ENCODE results near the gene TEX19.
A peak's percentile ranks its signal among the peaks of the same experiment; 100 is the strongest.

TEX19 gene

DNA sequence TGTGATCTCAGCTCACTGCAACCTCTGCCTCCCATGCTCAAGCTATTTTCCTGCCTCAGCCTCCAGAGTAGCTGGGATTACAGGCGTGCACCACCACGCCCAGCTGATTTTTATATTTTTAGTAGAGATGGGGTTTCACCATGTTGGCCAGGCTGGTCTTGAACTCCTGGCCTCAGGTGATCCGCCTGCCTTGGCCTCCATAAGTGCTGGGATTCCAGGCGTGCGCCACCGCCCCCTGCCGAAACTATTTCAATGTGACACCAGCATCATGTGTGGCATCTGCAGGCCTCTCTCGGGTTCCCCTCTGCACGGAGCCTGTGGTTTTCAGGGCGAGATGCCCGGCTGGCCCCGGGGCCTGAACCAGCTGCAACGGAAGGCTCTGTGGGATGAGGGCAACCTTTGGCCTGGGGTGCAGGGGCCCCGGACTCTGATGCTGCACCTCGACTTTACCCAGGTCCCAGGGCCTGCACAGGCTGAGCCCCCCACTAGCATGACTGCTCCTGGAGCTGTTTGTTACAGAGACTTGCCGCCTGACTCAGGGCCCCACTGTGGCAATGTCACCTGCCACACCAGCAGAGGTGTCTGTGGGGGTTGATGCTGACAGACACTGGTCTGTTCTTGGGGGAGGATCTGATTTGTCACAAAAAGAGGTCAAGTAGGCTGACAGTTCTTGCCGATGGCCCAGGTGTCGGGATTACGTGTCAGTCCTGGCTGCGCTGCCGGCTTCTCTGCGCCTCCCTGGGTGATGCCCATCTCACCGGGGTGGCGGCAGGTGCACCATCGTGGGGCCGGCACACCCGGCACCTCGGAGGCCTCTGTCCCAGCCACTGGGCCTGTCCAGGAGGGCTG, 8.6 kb upstream of the TEX19 start:
- H3K4me3 ChIP-seq (replicated peaks; ENCODE audit: insufficient read depth, low read length) = no peak overlapping the region
- DNase-seq (ENCODE audit: low read depth in 1 of 2, low spot score in 1 of 2) = peak; percentile 50 to 89

GRCh38 chr17:82351254-82351712, 7.8 kb upstream of the TEX19 start:
- TF ChIP-seq, protein P1, sequence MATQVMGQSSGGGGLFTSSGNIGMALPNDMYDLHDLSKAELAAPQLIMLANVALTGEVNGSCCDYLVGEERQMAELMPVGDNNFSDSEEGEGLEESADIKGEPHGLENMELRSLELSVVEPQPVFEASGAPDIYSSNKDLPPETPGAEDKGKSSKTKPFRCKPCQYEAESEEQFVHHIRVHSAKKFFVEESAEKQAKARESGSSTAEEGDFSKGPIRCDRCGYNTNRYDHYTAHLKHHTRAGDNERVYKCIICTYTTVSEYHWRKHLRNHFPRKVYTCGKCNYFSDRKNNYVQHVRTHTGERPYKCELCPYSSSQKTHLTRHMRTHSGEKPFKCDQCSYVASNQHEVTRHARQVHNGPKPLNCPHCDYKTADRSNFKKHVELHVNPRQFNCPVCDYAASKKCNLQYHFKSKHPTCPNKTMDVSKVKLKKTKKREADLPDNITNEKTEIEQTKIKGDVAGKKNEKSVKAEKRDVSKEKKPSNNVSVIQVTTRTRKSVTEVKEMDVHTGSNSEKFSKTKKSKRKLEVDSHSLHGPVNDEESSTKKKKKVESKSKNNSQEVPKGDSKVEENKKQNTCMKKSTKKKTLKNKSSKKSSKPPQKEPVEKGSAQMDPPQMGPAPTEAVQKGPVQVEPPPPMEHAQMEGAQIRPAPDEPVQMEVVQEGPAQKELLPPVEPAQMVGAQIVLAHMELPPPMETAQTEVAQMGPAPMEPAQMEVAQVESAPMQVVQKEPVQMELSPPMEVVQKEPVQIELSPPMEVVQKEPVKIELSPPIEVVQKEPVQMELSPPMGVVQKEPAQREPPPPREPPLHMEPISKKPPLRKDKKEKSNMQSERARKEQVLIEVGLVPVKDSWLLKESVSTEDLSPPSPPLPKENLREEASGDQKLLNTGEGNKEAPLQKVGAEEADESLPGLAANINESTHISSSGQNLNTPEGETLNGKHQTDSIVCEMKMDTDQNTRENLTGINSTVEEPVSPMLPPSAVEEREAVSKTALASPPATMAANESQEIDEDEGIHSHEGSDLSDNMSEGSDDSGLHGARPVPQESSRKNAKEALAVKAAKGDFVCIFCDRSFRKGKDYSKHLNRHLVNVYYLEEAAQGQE (IDR thresholded peaks at IDR 0.05; ENCODE audit: insufficient replicate concordance, low read depth) = no peak
- TF ChIP-seq, protein P2, sequence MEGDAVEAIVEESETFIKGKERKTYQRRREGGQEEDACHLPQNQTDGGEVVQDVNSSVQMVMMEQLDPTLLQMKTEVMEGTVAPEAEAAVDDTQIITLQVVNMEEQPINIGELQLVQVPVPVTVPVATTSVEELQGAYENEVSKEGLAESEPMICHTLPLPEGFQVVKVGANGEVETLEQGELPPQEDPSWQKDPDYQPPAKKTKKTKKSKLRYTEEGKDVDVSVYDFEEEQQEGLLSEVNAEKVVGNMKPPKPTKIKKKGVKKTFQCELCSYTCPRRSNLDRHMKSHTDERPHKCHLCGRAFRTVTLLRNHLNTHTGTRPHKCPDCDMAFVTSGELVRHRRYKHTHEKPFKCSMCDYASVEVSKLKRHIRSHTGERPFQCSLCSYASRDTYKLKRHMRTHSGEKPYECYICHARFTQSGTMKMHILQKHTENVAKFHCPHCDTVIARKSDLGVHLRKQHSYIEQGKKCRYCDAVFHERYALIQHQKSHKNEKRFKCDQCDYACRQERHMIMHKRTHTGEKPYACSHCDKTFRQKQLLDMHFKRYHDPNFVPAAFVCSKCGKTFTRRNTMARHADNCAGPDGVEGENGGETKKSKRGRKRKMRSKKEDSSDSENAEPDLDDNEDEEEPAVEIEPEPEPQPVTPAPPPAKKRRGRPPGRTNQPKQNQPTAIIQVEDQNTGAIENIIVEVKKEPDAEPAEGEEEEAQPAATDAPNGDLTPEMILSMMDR (IDR thresholded peaks at IDR 0.05; ENCODE audit: insufficient read depth, low read length) = no peak
- TF ChIP-seq GABPA (IDR thresholded peaks at IDR 0.05; ENCODE audit: low read depth) = no peak
- no peak for TF ChIP-seq POLR2AphosphoS5 (IDR thresholded peaks at IDR 0.05; ENCODE audit: low read depth)
- TF ChIP-seq SPI1 (IDR thresholded peaks at IDR 0.05; ENCODE audit: borderline replicate concordance, low read depth) = no peak
- DNase-seq (ENCODE audit: low read depth in 1 of 2, low spot score in 1 of 2) = no peak
- H3K27me3 ChIP-seq (ENCODE audit: insufficient read depth, poor library complexity, severe bottlenecking) = no peaks in the 10 kb centered on the region
- H3K4me3 ChIP-seq (replicated peaks; ENCODE audit: insufficient read depth, low read length) = no peak overlapping the region
- H3K27ac ChIP-seq (replicated peaks) = no peak overlapping the region

More for the DNA sequence above, 8.6 kb upstream of the TEX19 start:
- H3K27me3 ChIP-seq (ENCODE audit: insufficient read depth, poor library complexity, severe bottlenecking) = no peaks in the 10 kb centered on the region
- H3K27ac ChIP-seq (replicated peaks) = no peak overlapping the region
- TF ChIP-seq, protein P2 (IDR thresholded peaks at IDR 0.05; ENCODE audit: insufficient read depth, low read length) = peak; percentile 7
- no peak for TF ChIP-seq SPI1 (IDR thresholded peaks at IDR 0.05; ENCODE audit: borderline replicate concordance, low read depth)
- TF ChIP-seq, protein P1 (IDR thresholded peaks at IDR 0.05; ENCODE audit: insufficient replicate concordance, low read depth) = peak; percentile 24

DNA sequence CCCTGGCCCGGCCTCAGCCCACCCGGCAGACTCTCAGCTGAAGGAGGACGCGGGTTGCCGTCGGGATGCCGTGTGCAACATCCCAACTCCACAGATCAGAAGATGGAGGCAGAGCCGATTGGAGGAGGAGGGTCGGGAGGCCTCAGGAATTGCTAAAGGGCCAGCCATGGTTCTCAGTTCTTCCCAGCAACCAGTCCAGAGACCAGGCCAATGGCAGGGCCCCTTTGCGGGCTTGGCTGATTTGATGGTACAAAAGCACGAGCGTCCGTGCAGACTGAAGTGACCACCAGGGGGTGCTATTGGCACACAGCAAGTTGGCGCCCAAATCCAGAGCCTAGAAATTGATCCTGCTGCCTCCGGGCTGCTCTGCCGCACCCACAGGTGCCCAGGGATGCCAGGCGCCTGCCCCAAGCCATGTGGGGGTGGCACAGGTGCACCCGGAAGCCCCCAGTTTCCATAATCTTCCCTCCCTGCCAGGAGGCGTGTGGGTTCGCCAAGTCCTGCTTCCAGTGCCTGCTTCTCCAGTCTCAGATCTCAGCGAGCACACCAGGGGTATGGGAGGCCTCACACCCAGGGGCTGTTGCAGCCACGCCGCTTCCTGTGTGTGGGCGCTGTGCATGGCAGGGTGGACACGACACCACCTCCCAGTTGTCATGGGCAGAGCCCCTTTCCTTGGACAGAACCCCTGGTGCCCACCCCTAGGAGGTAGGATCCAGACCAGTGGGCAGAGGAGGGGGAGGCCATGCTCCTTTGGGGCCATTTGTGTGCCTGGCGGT, 7.1 kb upstream of the TEX19 start:
- H3K4me3 ChIP-seq (replicated peaks; ENCODE audit: insufficient read depth, low read length) = no peak overlapping the region
- peak; percentile 58 to 83 for DNase-seq (ENCODE audit: low read depth in 1 of 2, low spot score in 1 of 2)
- no peak for TF ChIP-seq POLR2AphosphoS5 (IDR thresholded peaks at IDR 0.05; ENCODE audit: low read depth)
- no peak for TF ChIP-seq GABPA (IDR thresholded peaks at IDR 0.05; ENCODE audit: low read depth)
- no peak for TF ChIP-seq SPI1 (IDR thresholded peaks at IDR 0.05; ENCODE audit: borderline replicate concordance, low read depth)
- TF ChIP-seq, protein P1 (IDR thresholded peaks at IDR 0.05; ENCODE audit: insufficient replicate concordance, low read depth) = peak; percentile 66
- TF ChIP-seq, protein P2 (IDR thresholded peaks at IDR 0.05; ENCODE audit: insufficient read depth, low read length) = peak; percentile 94
- H3K27me3 ChIP-seq (ENCODE audit: insufficient read depth, poor library complexity, severe bottlenecking) = no peaks in the 10 kb centered on the region
- H3K27ac ChIP-seq (replicated peaks) = no peak overlapping the region

Measured in HL-60 (cell line).